Hepatocyte (in vitro differentiated cells): ENCODE measurements around the gene CLCN1. TPM values are rescaled to one million over a fixed set of nuclear protein-coding genes. Genes with fewer than 3 reads are reported as not detected.

Experiments used
- DNase-seq: peaks from one replicate; pipeline ENCODE4 v3.0.0-alpha.2; 2016; ENCODE audit warnings: low spot score
- H2AFZ ChIP-seq: fragments of 200-600 bp; sonication (generic); 2 replicates; pipeline ENCODE4 v1.6.0; 2016; ENCODE audit warnings: antibody characterized with exemption, mild to moderate bottlenecking
- H3K27ac ChIP-seq: fragments of 200-600 bp; sonication (generic); 2 replicates; pipeline ENCODE4 v1.5.1; 2016; ENCODE audit warnings: mild to moderate bottlenecking
- H3K27me3 ChIP-seq: fragments of 200-600 bp; sonication (generic); 2 replicates; pipeline ENCODE4 v1.6.1; 2016
- H3K36me3 ChIP-seq: fragments of 200-600 bp; sonication (generic); replicated peaks from 2 replicates; pipeline ENCODE4 v1.5.1; 2016; ENCODE audit warnings: low read depth; ENCODE audit not compliant: insufficient read depth
- H3K4me1 ChIP-seq: fragments of 200-600 bp; sonication (generic); 2 replicates; pipeline ENCODE4 v1.5.1; 2016; ENCODE audit warnings: mild to moderate bottlenecking, moderate library complexity; ENCODE audit not compliant: insufficient read depth
- H3K4me2 ChIP-seq: fragments of 200-600 bp; sonication (generic); 2 replicates; pipeline ENCODE4 v1.6.0; 2016
- H3K4me3 ChIP-seq: fragments of 200-600 bp; sonication (generic); 2 replicates; pipeline ENCODE4 v1.5.1; 2016; ENCODE audit warnings: mild to moderate bottlenecking
- H3K79me2 ChIP-seq: fragments of 200-600 bp; sonication (generic); 2 replicates; pipeline ENCODE4 v1.6.0; 2017; ENCODE audit warnings: mild to moderate bottlenecking
- H3K9me2 ChIP-seq: fragments of 200-600 bp; sonication (generic); replicated peaks from 2 replicates; pipeline ENCODE4 v1.6.0; 2017; ENCODE audit warnings: mild to moderate bottlenecking; ENCODE audit not compliant: insufficient read depth
- H3K9me3 ChIP-seq: fragments of 200-600 bp; sonication (generic); 2 replicates; pipeline ENCODE4 v1.5.1; 2016; ENCODE audit warnings: low read depth, mild to moderate bottlenecking
- H4K20me1 ChIP-seq: fragments of 200-600 bp; sonication (generic); 2 replicates; pipeline ENCODE4 v1.6.0; 2016; ENCODE audit warnings: mild to moderate bottlenecking; ENCODE audit not compliant: insufficient read depth, poor library complexity, severe bottlenecking
- CTCF ChIP-seq: fragments of 200-600 bp; sonication (generic); IDR thresholded peaks from 2 replicates; pipeline ENCODE4 v1.5.1; 2016; ENCODE audit warnings: antibody characterized with exemption, mild to moderate bottlenecking; ENCODE audit not compliant: poor library complexity
- EZH2 ChIP-seq: fragments of 200-600 bp; sonication (generic); IDR thresholded peaks from 2 replicates; pipeline ENCODE4 v1.6.1; 2016; ENCODE audit warnings: antibody characterized with exemption, mild to moderate bottlenecking, borderline replicate concordance
- EZH2phosphoT487 ChIP-seq: fragments of 200-600 bp; sonication (generic); IDR thresholded peaks from one replicate; pipeline ENCODE4 v1.6.1; 2018; ENCODE audit warnings: antibody characterized with exemption, mild to moderate bottlenecking, low read depth, moderate library complexity; ENCODE audit not compliant: unreplicated experiment, severe bottlenecking
- WGBS: methylation state at CpG from one replicate; pipeline ENCODE4 v1.1.6; 2016; ENCODE audit warnings: low lambda C conversion rate; ENCODE audit errors: missing lambda C conversion rate; 5-methylcytosine and 5-hydroxymethylcytosine counted together
- polyA plus RNA-seq: library from polyadenylated mRNA; unstranded; fragments of >200 nt; fragmentation: Nextera tagmentation; extraction: Ambion mirVana; gene quantifications from 2 replicates; pipeline ENCODE4 v1.2.1, GENCODE V29; 2016
- total RNA-seq: library from RNA; depleted of rRNA; stranded (reverse); fragments of >200 nt; gene quantifications from 2 replicates; pipeline ENCODE4 v1.2.3, GENCODE V29; 2014

Gene CLCN1
- total and polyA plus RNA-seq, 2 experiments from 2014 or later, result 0.07 TPM; not detected in 1

GRCh38 chr7:143341842-143342241 lies 25.9 kb downstream of the CLCN1 start:
- Histone ChIP-seq H4K20me1 (no peaks in the 10 kb centered on the region), H3K9me2 (no peaks in the 10 kb centered on the region), H3K4me3 (no peak overlapping the region), H3K27me3 (peaks cover 13% of the 10 kb centered on the region), H3K4me2 (no peak overlapping the region), H3K36me3 (no peaks in the 10 kb centered on the region), H3K79me2 (no peaks in the 10 kb centered on the region), H2AFZ (no peak overlapping the region), H3K4me1 (no peaks in the 10 kb centered on the region), H3K9me3 (no peaks in the 10 kb centered on the region), H3K27ac (no peak overlapping the region)
- TF ChIP-seq EZH2phosphoT487 (no peak), EZH2 (no peak), CTCF (no peak)
- DNase-seq, result no peak
- WGBS, result 92% methylated on average over 8 of the region's 8 CpGs

- no peaks in the 10 kb centered on the region for H3K36me3 ChIP-seq
- H3K27ac ChIP-seq, result no peak overlapping the region
- TF ChIP-seq EZH2, result no peak
- TF ChIP-seq EZH2phosphoT487, result no peak
- TF ChIP-seq CTCF, result no peak
- no peak overlapping the region for H3K4me2 ChIP-seq
- 75% methylated on average over 3 of the region's 3 CpGs for WGBS
- no peaks in the 10 kb centered on the region for H3K79me2 ChIP-seq
- peaks cover 7% of the 10 kb centered on the region for H3K27me3 ChIP-seq
- no peaks in the 10 kb centered on the region for H3K9me3 ChIP-seq
- DNase-seq, result no peak
- H4K20me1 ChIP-seq, result no peaks in the 10 kb centered on the region
- no peak overlapping the region for H3K4me3 ChIP-seq
- no peaks in the 10 kb centered on the region for H3K4me1 ChIP-seq
- no peak overlapping the region for H2AFZ ChIP-seq
- no peaks in the 10 kb centered on the region for H3K9me2 ChIP-seq
Observed at GRCh38 chr7:143343596-143343995, 27.7 kb downstream of the CLCN1 start.

- Histone ChIP-seq H3K4me3 (no peak overlapping the region), H2AFZ (peak overlapping the region; percentile 83), H3K9me2 (no peaks in the 10 kb centered on the region), H4K20me1 (no peaks in the 10 kb centered on the region), H3K9me3 (no peaks in the 10 kb centered on the region), H3K36me3 (no peaks in the 10 kb centered on the region), H3K4me2 (peak overlapping the region; percentile 87), H3K27ac (no peak overlapping the region), H3K4me1 (no peaks in the 10 kb centered on the region), H3K27me3 (peaks cover 7% of the 10 kb centered on the region), H3K79me2 (no peaks in the 10 kb centered on the region)
- TF ChIP-seq EZH2phosphoT487 (no peak), CTCF (peak; percentile 61)
- DNase-seq, result peak; percentile 82
- 3% methylated on average over 35 of the region's 35 CpGs for WGBS
Observed at GRCh38 chr7:143345428-143345900, 29.6 kb downstream of the CLCN1 start.

- H3K4me2 ChIP-seq, result peak overlapping the region; percentile 87
- no peaks in the 10 kb centered on the region for H3K79me2 ChIP-seq
- H3K9me3 ChIP-seq, result no peaks in the 10 kb centered on the region
- H3K27me3 ChIP-seq, result peaks cover 7% of the 10 kb centered on the region
- TF ChIP-seq CTCF (no peak), EZH2 (no peak), EZH2phosphoT487 (no peak)
- H3K36me3 ChIP-seq, result no peaks in the 10 kb centered on the region
- H4K20me1 ChIP-seq, result no peaks in the 10 kb centered on the region
- H3K4me3 ChIP-seq, result no peak overlapping the region
- no peaks in the 10 kb centered on the region for H3K9me2 ChIP-seq
- peak overlapping the region; percentile 83 for H2AFZ ChIP-seq
- no peak overlapping the region for H3K27ac ChIP-seq
- 88% methylated on average over 4 of the region's 4 CpGs for WGBS
- DNase-seq, result no peak
- H3K4me1 ChIP-seq, result no peaks in the 10 kb centered on the region
Observed at GRCh38 chr7:143346018-143346417, 30.1 kb downstream of the CLCN1 start.
